ENCODE data around the gene ADIG. TPM values are rescaled to one million over a fixed set of nuclear protein-coding genes. Genes with fewer than 3 reads are reported as not detected.

The ADIG gene
- total and polyA plus RNA-seq, 7 donors, result not detected

GRCh38 chr20:38586181-38586525, 5.2 kb downstream of the ADIG start:
- 69 to 71% methylated on average over 3 of the region's 3 CpGs for WGBS, 2 donors
- Histone ChIP-seq H3K36me3 (no peaks in the 10 kb centered on the region), H3K27me3 (peaks cover 0 to 41% (median 0%) of the 10 kb centered on the region in 3 donors), H3K4me3 (no peak overlapping the region), H3K4me1 (no peaks in the 10 kb centered on the region), H3K27ac (no peak overlapping the region), H3K9me3 (no peaks in the 10 kb centered on the region)
- intact Hi-C loops (cut with DNase I), result no loop called here
- DNase-seq, result no peak
- TF ChIP-seq POLR2AphosphoS5 (IDR thresholded peaks at IDR 0.05), result no peak

GRCh38 chr20:38588303-38588702, 7.3 kb downstream of the ADIG start:
- H3K9me3 ChIP-seq, result no peaks in the 10 kb centered on the region
- 86 to 91% methylated on average over 6 of the region's 6 CpGs for WGBS, 2 donors
- H3K4me3 ChIP-seq, result no peak overlapping the region
- no peak overlapping the region for H3K27ac ChIP-seq
- TF ChIP-seq POLR2A (IDR thresholded peaks at IDR 0.05) (no peak), CTCF (IDR thresholded peaks at IDR 0.05) (no peak), POLR2AphosphoS5 (IDR thresholded peaks at IDR 0.05) (no peak), EP300 (IDR thresholded peaks at IDR 0.05) (no peak)
- H3K4me1 ChIP-seq, result no peaks in the 10 kb centered on the region
- DNase-seq, result no peak
- peaks cover 0 to 46% (median 0%) of the 10 kb centered on the region in 3 donors for H3K27me3 ChIP-seq
- H3K36me3 ChIP-seq, result no peaks in the 10 kb centered on the region
- intact Hi-C loops (cut with DNase I), result no loop called here

- Histone ChIP-seq H3K36me3 (no peaks in the 10 kb centered on the region), H3K9me3 (no peaks in the 10 kb centered on the region), H3K4me3 (no peak overlapping the region), H3K27ac (no peak overlapping the region), H3K27me3 (peaks cover 0 to 37% (median 0%) of the 10 kb centered on the region in 3 donors), H3K4me1 (no peaks in the 10 kb centered on the region)
- 75 to 85% methylated on average over 4 of the region's 4 CpGs for WGBS, 2 donors
- TF ChIP-seq POLR2A (IDR thresholded peaks at IDR 0.05) (no peak), EP300 (IDR thresholded peaks at IDR 0.05) (no peak), CTCF (IDR thresholded peaks at IDR 0.05) (no peak), POLR2AphosphoS5 (IDR thresholded peaks at IDR 0.05) (no peak)
- intact Hi-C loops (cut with DNase I), result no loop called here
- no peak for DNase-seq
Measured at GRCh38 chr20:38589351-38589750, 8.4 kb downstream of the ADIG start.

GRCh38 chr20:38589967-38590675, 9.1 kb downstream of the ADIG start:
- WGBS, 2 donors, result 80 to 87% methylated on average over 3 of the region's 3 CpGs
- H3K27ac ChIP-seq, result no peak overlapping the region
- H3K27me3 ChIP-seq, result peaks cover 0 to 30% (median 0%) of the 10 kb centered on the region in 3 donors
- intact Hi-C loops (cut with DNase I), result no loop called here
- no peak for TF ChIP-seq EP300 (IDR thresholded peaks at IDR 0.05)
- TF ChIP-seq POLR2A (IDR thresholded peaks at IDR 0.05), result no peak
- no peak for TF ChIP-seq CTCF (IDR thresholded peaks at IDR 0.05)
- no peak for TF ChIP-seq POLR2AphosphoS5 (IDR thresholded peaks at IDR 0.05)
- no peaks in the 10 kb centered on the region for H3K36me3 ChIP-seq
- H3K9me3 ChIP-seq, result no peaks in the 10 kb centered on the region
- H3K4me1 ChIP-seq, result no peaks in the 10 kb centered on the region
- no peak for DNase-seq
- no peak overlapping the region for H3K4me3 ChIP-seq

- intact Hi-C loops (cut with DNase I), result no loop called here
- H3K9me3 ChIP-seq, result no peaks in the 10 kb centered on the region
- DNase-seq, result no peak
- no peak overlapping the region for H3K27ac ChIP-seq
- H3K27me3 ChIP-seq, result peaks cover 0 to 24% (median 0%) of the 10 kb centered on the region in 3 donors
- 75 to 79% methylated on average over 18 of the region's 18 CpGs for WGBS, 2 donors
- no peaks in the 10 kb centered on the region for H3K4me1 ChIP-seq
- no peaks in the 10 kb centered on the region for H3K36me3 ChIP-seq
- no peak for TF ChIP-seq CTCF (IDR thresholded peaks at IDR 0.05)
- no peak for TF ChIP-seq POLR2AphosphoS5 (IDR thresholded peaks at IDR 0.05)
- no peak for TF ChIP-seq POLR2A (IDR thresholded peaks at IDR 0.05)
- no peak for TF ChIP-seq EP300 (IDR thresholded peaks at IDR 0.05)
- no peak overlapping the region for H3K4me3 ChIP-seq
Measured at GRCh38 chr20:38590676-38591473, 9.9 kb downstream of the ADIG start.

Measured in sigmoid colon (tissue), 7 donors.